GM18870 (cell line): ENCODE measurements around the gene XRCC5.

Experiments used
- ATAC-seq: cut with Tn5 transposase; IDR thresholded peaks from one replicate; pipeline ENCODE4 v1.9.1; 2021; ENCODE audit warnings: moderate library complexity; ENCODE audit not compliant: unreplicated experiment

XRCC5 gene

GRCh38 chr2:216217904-216218260, 108.7 kb downstream of the XRCC5 start:
- no peak for ATAC-seq

- no peak for ATAC-seq
These were observed 110.7 kb downstream of the XRCC5 start for GRCh38 chr2:216219861-216220260.

GRCh38 chr2:216220976-216221375, 111.8 kb downstream of the XRCC5 start:
- no peak for ATAC-seq

GRCh38 chr2:216221811-216222210, 112.7 kb downstream of the XRCC5 start:
- ATAC-seq = no peak

- ATAC-seq = peak; percentile 81
These were observed 113.7 kb downstream of the XRCC5 start for GRCh38 chr2:216222650-216223352.

- no peak for ATAC-seq
These were observed 115.2 kb downstream of the XRCC5 start for GRCh38 chr2:216224388-216224787.

- no peak for ATAC-seq
These were observed 120.2 kb downstream of the XRCC5 start for GRCh38 chr2:216229277-216229914.

GRCh38 chr2:216231867-216232266, 122.7 kb downstream of the XRCC5 start:
- no peak for ATAC-seq

- ATAC-seq = no peak
These were observed 123.6 kb downstream of the XRCC5 start for GRCh38 chr2:216232721-216233120.

- ATAC-seq = no peak
These were observed 124.3 kb downstream of the XRCC5 start for GRCh38 chr2:216233281-216233995.

- ATAC-seq = no peak
These were observed 125.0 kb downstream of the XRCC5 start for GRCh38 chr2:216234106-216234505.

GRCh38 chr2:216235462-216235861, 126.3 kb downstream of the XRCC5 start:
- ATAC-seq = no peak

- ATAC-seq = no peak
These were observed 126.7 kb downstream of the XRCC5 start for GRCh38 chr2:216235896-216236295.

GRCh38 chr2:216236486-216236885, 127.3 kb downstream of the XRCC5 start:
- no peak for ATAC-seq

GRCh38 chr2:216242365-216242764, 133.2 kb downstream of the XRCC5 start:
- ATAC-seq = no peak

GRCh38 chr2:216243026-216243425, 133.9 kb downstream of the XRCC5 start:
- ATAC-seq = no peak

GRCh38 chr2:216245391-216245975, 136.3 kb downstream of the XRCC5 start:
- ATAC-seq = no peak

- no peak for ATAC-seq
These were observed 137.6 kb downstream of the XRCC5 start for GRCh38 chr2:216246766-216247165.
